Cardiac muscle cell (in vitro differentiated cells and primary cell): ENCODE results near the gene IDH3A. TPM values are rescaled to one million over a fixed set of nuclear protein-coding genes. Genes with fewer than 3 reads are reported as not detected.

ENCODE experiments used
- DNase-seq, 2 donors: peaks; one replicate each; pipeline versions ENCODE4 v3.0.0 to v3.0.0-alpha.2; 2010 to 2017; ENCODE audit warnings: low read depth in 1 of 2, low spot score in 1 of 2
- H3K27ac ChIP-seq: fragments of 200-600 bp; sonication (generic); 2 replicates; pipeline ENCODE4 v1.5.1; 2016
- H3K27me3 ChIP-seq: fragments of 200-600 bp; sonication (generic); 2 replicates; pipeline ENCODE4 v1.6.0; 2016; ENCODE audit warnings: control low read depth
- H3K36me3 ChIP-seq: fragments of 200-600 bp; sonication (generic); 2 replicates; pipeline ENCODE4 v1.5.1; 2016; ENCODE audit warnings: control low read depth
- H3K4me1 ChIP-seq: fragments of 200-600 bp; sonication (generic); 2 replicates; pipeline ENCODE4 v1.8.1; 2017; ENCODE audit warnings: low read depth, mild to moderate bottlenecking, mixed run types
- H3K4me3 ChIP-seq: fragments of 200-600 bp; sonication (generic); 2 replicates; pipeline ENCODE4 v1.5.1; 2016; ENCODE audit warnings: mild to moderate bottlenecking
- H3K9me3 ChIP-seq: fragments of 200-600 bp; sonication (generic); 2 replicates; pipeline ENCODE4 v1.5.1; 2017; ENCODE audit warnings: low read depth, mild to moderate bottlenecking, control low read depth
- polyA plus RNA-seq: library from polyadenylated mRNA; unstranded; fragments of >200 nt; fragmentation: Nextera tagmentation; extraction: Ambion mirVana; gene quantifications from 2 replicates; pipeline ENCODE4 v1.2.1, GENCODE V29; 2016
- total RNA-seq: library from RNA; depleted of rRNA; stranded (reverse); fragments of >200 nt; gene quantifications from 2 replicates; pipeline ENCODE4 v1.2.3, GENCODE V29; 2016
- TF ChIP-seq, protein P1 (sequence below): IDR thresholded peaks from 2 replicates; pipeline ENCODE4 v1.5.1; 2012; ENCODE audit warnings: low read depth, mild to moderate bottlenecking, low read length

Gene IDH3A
- total and polyA plus RNA-seq, 2 experiments from 2014 or later: 63.1 to 113 TPM

DNA sequence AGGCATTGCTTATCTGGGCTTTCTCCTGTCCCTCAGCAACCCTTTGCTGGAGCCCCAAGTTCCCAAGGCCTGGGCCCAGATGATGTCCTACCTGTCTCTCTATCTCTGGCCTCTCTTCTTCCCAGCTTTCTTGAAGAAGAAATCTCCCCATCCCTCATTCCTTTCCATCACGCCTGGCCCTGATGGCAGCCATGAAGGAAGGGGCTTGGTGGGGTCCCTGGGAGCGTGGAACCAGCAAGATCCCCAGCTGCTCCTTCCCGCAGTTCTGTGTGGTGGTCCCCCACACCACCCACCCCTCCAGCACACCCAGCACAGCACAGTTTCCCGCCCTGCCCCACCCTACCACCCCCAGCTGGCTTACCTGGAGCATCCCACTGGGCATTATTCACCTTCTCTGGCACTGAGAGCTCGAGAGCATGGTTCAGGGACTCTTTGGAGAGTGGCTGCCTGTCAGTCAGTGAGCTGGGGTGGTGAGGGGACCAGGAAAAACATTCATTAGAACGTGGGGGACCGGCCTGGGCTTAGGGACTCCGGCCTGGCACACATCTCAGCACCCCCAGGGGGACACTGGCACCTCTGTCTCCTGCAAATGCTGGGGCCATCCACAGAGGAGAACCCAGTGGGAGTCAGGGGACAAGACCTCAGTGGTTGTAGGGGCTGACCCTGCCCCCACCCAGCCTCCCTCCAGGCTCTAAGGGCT, 58.6 kb downstream of the IDH3A start:
- TF ChIP-seq, protein P1, sequence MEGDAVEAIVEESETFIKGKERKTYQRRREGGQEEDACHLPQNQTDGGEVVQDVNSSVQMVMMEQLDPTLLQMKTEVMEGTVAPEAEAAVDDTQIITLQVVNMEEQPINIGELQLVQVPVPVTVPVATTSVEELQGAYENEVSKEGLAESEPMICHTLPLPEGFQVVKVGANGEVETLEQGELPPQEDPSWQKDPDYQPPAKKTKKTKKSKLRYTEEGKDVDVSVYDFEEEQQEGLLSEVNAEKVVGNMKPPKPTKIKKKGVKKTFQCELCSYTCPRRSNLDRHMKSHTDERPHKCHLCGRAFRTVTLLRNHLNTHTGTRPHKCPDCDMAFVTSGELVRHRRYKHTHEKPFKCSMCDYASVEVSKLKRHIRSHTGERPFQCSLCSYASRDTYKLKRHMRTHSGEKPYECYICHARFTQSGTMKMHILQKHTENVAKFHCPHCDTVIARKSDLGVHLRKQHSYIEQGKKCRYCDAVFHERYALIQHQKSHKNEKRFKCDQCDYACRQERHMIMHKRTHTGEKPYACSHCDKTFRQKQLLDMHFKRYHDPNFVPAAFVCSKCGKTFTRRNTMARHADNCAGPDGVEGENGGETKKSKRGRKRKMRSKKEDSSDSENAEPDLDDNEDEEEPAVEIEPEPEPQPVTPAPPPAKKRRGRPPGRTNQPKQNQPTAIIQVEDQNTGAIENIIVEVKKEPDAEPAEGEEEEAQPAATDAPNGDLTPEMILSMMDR: no peak
- Histone ChIP-seq H3K27me3 (no peaks in the 10 kb centered on the region), H3K27ac (no peak overlapping the region), H3K9me3 (no peaks in the 10 kb centered on the region), H3K4me1 (peaks cover 13% of the 10 kb centered on the region), H3K4me3 (no peak overlapping the region), H3K36me3 (no peaks in the 10 kb centered on the region)
- no peak for DNase-seq

DNA sequence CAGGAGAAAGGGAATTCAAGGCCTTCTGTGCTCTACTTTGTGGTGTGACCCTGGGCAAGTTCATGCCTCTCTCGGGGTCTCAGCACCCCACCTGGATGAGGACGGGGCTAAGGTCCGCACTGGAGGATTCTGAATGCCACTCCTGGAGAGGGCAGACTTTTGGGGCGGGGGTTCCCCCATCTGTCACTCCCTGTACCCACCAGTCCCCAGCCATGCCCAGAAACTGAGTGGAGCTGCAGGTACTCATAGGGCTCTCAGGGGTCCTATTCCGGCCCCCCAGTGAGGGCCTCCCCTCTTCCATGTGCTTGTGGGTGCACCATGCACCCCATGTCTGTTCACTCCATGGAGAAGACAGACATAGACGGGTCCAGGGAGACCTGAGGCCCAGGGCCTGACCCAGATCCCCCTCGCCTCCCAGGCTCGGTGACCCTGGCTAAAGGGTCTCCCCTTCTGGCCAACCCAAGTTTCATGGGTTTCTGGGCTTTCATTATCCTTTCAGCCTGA, 59.2 kb downstream of the IDH3A start:
- H3K9me3 ChIP-seq: no peaks in the 10 kb centered on the region

DNA sequence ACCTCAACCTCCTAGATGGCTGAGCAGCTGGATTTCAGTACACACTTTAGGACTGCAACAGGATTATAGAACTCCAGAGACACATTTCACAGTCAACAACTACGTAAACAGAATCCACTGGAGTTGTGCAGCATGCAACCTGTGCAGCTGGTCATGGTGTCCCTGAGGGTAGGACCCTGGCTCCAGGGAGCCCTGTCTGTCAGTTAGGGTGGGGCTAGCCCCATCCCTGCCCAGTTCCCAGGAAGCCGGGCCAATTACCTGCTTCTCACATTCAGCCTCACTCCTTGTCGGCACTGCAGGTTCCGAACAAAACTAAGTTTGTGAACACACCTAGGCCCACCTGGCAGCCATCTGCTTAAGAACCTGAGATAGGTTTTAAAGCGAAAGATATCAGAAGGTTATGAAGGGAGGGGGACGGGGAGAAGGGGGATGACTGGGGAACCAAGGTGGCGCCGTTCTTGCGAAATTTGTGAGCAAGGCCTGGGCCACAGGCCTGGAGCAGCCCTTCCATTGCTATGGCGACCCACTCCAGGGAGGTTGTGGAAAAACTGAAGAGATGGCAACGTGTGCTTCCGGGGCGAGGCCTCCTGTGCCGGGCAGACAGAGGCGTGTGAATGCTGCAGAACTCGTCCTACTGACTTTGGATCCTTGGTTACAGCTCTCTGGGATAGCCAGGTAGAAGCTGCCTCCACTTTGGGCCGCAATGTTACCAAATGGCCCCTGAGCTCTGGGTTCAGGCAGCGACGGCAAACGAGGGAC, 59.9 kb downstream of the IDH3A start:
- H3K27ac ChIP-seq: no peak overlapping the region
- H3K4me3 ChIP-seq: no peak overlapping the region
- TF ChIP-seq, protein P1: no peak
- peaks cover 6% of the 10 kb centered on the region for H3K4me1 ChIP-seq
- no peaks in the 10 kb centered on the region for H3K9me3 ChIP-seq
- DNase-seq: no peak
- no peaks in the 10 kb centered on the region for H3K36me3 ChIP-seq
- H3K27me3 ChIP-seq: no peaks in the 10 kb centered on the region

More for the DNA sequence above, 59.2 kb downstream of the IDH3A start:
- no peak for DNase-seq
- no peak overlapping the region for H3K27ac ChIP-seq
- no peaks in the 10 kb centered on the region for H3K36me3 ChIP-seq
- H3K4me1 ChIP-seq: peaks cover 12% of the 10 kb centered on the region
- no peak overlapping the region for H3K4me3 ChIP-seq
- TF ChIP-seq, protein P1: no peak
- no peaks in the 10 kb centered on the region for H3K27me3 ChIP-seq

DNA sequence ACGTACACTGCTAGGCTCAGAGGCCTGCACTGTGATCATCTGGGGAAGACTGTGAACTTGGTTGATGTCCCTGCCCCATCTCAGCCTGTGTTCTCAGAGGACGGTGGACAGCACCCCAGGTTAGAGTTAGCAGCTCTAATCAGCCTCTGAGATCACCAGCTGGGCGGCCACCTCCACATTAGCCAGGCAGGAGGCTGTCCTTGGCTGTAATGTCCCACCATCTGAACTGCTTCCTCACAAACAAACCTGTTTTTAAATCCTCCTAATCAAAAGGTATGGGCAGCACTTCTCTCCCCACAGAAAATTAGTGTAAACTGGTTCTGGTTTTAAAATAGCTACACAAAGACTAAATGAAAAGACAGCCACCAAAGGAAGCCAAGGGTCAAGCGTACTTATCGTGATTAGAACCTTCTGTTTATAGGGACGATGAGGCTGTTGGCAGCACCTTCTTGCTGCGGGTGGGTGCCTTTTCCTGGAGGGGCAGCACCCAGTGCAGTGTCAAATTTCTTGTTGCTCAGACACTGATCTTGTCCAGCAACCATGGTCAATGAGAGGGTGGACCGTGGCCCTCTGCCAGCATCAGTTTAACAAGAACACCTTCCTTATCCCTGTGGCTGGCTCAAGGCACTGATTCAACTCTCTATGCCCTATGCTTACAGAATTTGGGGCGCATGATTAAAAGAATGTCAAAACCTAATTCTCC, 60.6 kb downstream of the IDH3A start:
- Histone ChIP-seq H3K9me3 (no peaks in the 10 kb centered on the region), H3K27me3 (no peaks in the 10 kb centered on the region), H3K4me3 (no peak overlapping the region), H3K4me1 (peaks cover 6% of the 10 kb centered on the region), H3K36me3 (no peaks in the 10 kb centered on the region), H3K27ac (peak overlapping the region; percentile 3)
- TF ChIP-seq, protein P1: no peak
- no peak for DNase-seq

DNA sequence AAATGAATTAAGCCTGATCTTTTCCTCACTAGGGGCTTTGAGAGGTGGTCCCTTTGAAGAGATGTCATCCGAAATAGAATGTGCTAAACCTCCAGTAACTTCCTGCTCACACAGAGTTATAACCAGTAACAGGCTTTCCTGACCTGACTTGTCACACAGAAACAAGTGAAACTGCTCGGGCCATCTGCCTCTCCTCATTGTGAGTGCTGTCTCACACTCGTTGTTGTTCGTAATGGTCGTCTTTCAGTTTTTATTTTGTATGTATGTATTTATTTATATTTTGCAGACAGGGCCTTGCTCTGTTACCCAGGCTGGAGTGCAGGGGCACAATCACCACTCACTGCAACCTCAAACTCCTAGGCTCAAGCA, 61.2 kb downstream of the IDH3A start:
- H3K4me3 ChIP-seq: no peak overlapping the region
- no peak for DNase-seq
- peaks cover 6% of the 10 kb centered on the region for H3K4me1 ChIP-seq
- H3K27me3 ChIP-seq: no peaks in the 10 kb centered on the region
- TF ChIP-seq, protein P1: no peak
- no peaks in the 10 kb centered on the region for H3K9me3 ChIP-seq
- no peaks in the 10 kb centered on the region for H3K36me3 ChIP-seq
- peak overlapping the region; percentile 3 for H3K27ac ChIP-seq
